Trophoblast cell (in vitro differentiated cells and primary cell): Measurements from ENCODE around the gene ABHD5.
"Not testable (repeated sequence)": the region's sequence is repeated elsewhere in the genome, so short reads cannot be mapped to it uniquely, and the experiment has no call there.

Experiments
- DNase-seq, 2 donors: peaks; one replicate each; pipeline ENCODE4 v3.0.0-alpha.2; 2016
- H2AFZ ChIP-seq: 2 replicates; pipeline ENCODE4 v1.6.1; 2013; ENCODE audit warnings: low read length, moderate library complexity, mild to moderate bottlenecking; ENCODE audit not compliant: insufficient read depth, poor library complexity
- H2AK5ac ChIP-seq: 2 replicates; pipeline ENCODE4 v1.6.1; 2013; ENCODE audit warnings: mild to moderate bottlenecking, low read length
- H2BK120ac ChIP-seq: 2 replicates; pipeline ENCODE4 v1.6.1; 2013; ENCODE audit warnings: low read length, mild to moderate bottlenecking, moderate library complexity; ENCODE audit not compliant: insufficient read depth, poor library complexity
- H2BK12ac ChIP-seq: 2 replicates; pipeline ENCODE4 v1.6.1; 2013; ENCODE audit warnings: mild to moderate bottlenecking, low read length, moderate library complexity
- H2BK5ac ChIP-seq: 2 replicates; pipeline ENCODE4 v1.6.1; 2013; ENCODE audit warnings: low read length, low read depth, moderate library complexity, mild to moderate bottlenecking; ENCODE audit not compliant: poor library complexity
- H3K14ac ChIP-seq: 2 replicates; pipeline ENCODE4 v1.6.1; 2013; ENCODE audit warnings: mild to moderate bottlenecking, low read length
- H3K18ac ChIP-seq: 2 replicates; pipeline ENCODE4 v1.6.1; 2013; ENCODE audit warnings: mild to moderate bottlenecking, low read length
- H3K23ac ChIP-seq: 2 replicates; pipeline ENCODE4 v1.6.1; 2013; ENCODE audit warnings: low read length
- H3K27ac ChIP-seq: 2 replicates; pipeline ENCODE4 v1.5.1; 2013; ENCODE audit warnings: low read depth, mild to moderate bottlenecking, inconsistent platforms, low read length, moderate library complexity
- H3K27me3 ChIP-seq: 2 replicates; pipeline ENCODE4 v1.6.1; 2013; ENCODE audit warnings: inconsistent platforms, mild to moderate bottlenecking, low read length, moderate library complexity; ENCODE audit not compliant: insufficient read depth
- H3K36me3 ChIP-seq, 2 experiments: 1 replicate in 1 of 2; 2 replicates in 1 of 2; pipeline ENCODE4 v1.6.1; 2013; ENCODE audit warnings: low read length in 2 of 2, mild to moderate bottlenecking in 2 of 2, moderate library complexity in 1 of 2; ENCODE audit not compliant: insufficient read depth in 2 of 2, control insufficient read depth in 1 of 2
- H3K4ac ChIP-seq: 2 replicates; pipeline ENCODE4 v1.6.1; 2013; ENCODE audit warnings: low read depth, mild to moderate bottlenecking, low read length, moderate library complexity
- H3K4me1 ChIP-seq, 2 experiments: 1 replicate in 1 of 2; 2 replicates in 1 of 2; pipeline ENCODE4 v1.6.1; 2013; ENCODE audit warnings: low read length in 2 of 2, mild to moderate bottlenecking in 2 of 2, moderate library complexity in 1 of 2; ENCODE audit not compliant: insufficient read depth in 2 of 2, control insufficient read depth in 1 of 2
- H3K4me2 ChIP-seq: 2 replicates; pipeline ENCODE4 v1.6.1; 2013; ENCODE audit warnings: inconsistent platforms, mild to moderate bottlenecking, low read length, moderate library complexity
- H3K4me3 ChIP-seq: 2 replicates; pipeline ENCODE4 v1.5.1; 2013; ENCODE audit warnings: mild to moderate bottlenecking, low read depth, low read length, inconsistent platforms
- H3K79me1 ChIP-seq: one replicate; pipeline ENCODE4 v1.6.1; 2013; ENCODE audit warnings: low read length
- H3K79me2 ChIP-seq: 2 replicates; pipeline ENCODE4 v1.6.1; 2013; ENCODE audit warnings: low read length, mild to moderate bottlenecking; ENCODE audit not compliant: control insufficient read depth, insufficient read depth, poor library complexity
- H3K9ac ChIP-seq: 2 replicates; pipeline ENCODE4 v1.6.1; 2013; ENCODE audit warnings: mild to moderate bottlenecking, low read length
- H3K9me3 ChIP-seq: 2 replicates; pipeline ENCODE4 v1.6.1; 2013; ENCODE audit warnings: low read depth, mild to moderate bottlenecking, control low read depth, inconsistent platforms, low read length; ENCODE audit not compliant: insufficient read depth
- H4K12ac ChIP-seq: 2 replicates; pipeline ENCODE4 v1.6.1; 2013; ENCODE audit warnings: low read depth, mild to moderate bottlenecking, low read length, moderate library complexity
- H4K8ac ChIP-seq: 2 replicates; pipeline ENCODE4 v1.6.1; 2013; ENCODE audit warnings: low read depth, mild to moderate bottlenecking, low read length, moderate library complexity
- H4K91ac ChIP-seq: one replicate; pipeline ENCODE4 v1.6.1; 2013; ENCODE audit warnings: low read depth, mild to moderate bottlenecking, low read length, moderate library complexity
- WGBS: extraction: QIAGEN DNeasy Blood & Tissue Kit; methylation state at CpG from one replicate; pipeline ENCODE4 v1.1.7; 2013; ENCODE audit warnings: missing lambda C conversion rate; ENCODE audit not compliant: insufficient read length, insufficient coverage; ENCODE audit errors: extremely low coverage; 5-methylcytosine and 5-hydroxymethylcytosine counted together

The ABHD5 gene

DNA sequence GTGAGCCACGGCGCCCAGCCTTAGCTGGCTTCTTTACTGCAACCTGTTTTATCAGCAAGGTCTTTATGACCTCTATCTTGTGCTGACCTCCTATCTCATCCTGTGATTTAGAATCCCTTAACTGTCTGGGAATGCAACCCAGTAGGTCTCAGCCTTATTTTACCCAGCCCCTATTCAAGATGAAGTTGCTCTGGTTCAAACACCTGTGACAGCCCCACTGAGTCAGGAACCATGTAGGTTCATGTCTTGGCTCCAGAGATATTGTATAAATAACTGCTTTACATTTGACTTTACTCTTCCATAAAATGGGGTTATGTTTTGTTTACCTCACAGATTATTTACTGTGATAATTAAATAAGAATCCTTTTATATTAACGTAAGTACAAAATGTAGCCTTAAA is 41.8 kb upstream of the ABHD5 start:
- no peak overlapping the region for H2BK120ac ChIP-seq
- no CpG with 5 or more reads among the region's 3 CpGs for WGBS
- no peak overlapping the region for H3K4me2 ChIP-seq
- H3K18ac ChIP-seq: no peak overlapping the region
- no peaks in the 10 kb centered on the region for H3K9me3 ChIP-seq
- no peak overlapping the region for H2BK12ac ChIP-seq
- no peak overlapping the region for H2AFZ ChIP-seq
- H3K14ac ChIP-seq: no peak overlapping the region
- H4K12ac ChIP-seq: no peak overlapping the region
- no peaks in the 10 kb centered on the region for H3K79me1 ChIP-seq
- no peak for DNase-seq
- no peak overlapping the region for H3K4ac ChIP-seq
- H3K4me3 ChIP-seq: no peak overlapping the region
- no peaks in the 10 kb centered on the region for H3K36me3 ChIP-seq
- no peak overlapping the region for H3K9ac ChIP-seq
- peaks cover 0 to 2% of the 10 kb centered on the region in 2 experiments for H3K4me1 ChIP-seq
- no peak overlapping the region for H3K23ac ChIP-seq
- H3K27ac ChIP-seq: no peak overlapping the region
- no peaks in the 10 kb centered on the region for H3K79me2 ChIP-seq
- no peak overlapping the region for H2AK5ac ChIP-seq
- H4K91ac ChIP-seq: no peak overlapping the region
- H2BK5ac ChIP-seq: no peak overlapping the region
- H3K27me3 ChIP-seq: no peaks in the 10 kb centered on the region
- H4K8ac ChIP-seq: no peak overlapping the region

DNA sequence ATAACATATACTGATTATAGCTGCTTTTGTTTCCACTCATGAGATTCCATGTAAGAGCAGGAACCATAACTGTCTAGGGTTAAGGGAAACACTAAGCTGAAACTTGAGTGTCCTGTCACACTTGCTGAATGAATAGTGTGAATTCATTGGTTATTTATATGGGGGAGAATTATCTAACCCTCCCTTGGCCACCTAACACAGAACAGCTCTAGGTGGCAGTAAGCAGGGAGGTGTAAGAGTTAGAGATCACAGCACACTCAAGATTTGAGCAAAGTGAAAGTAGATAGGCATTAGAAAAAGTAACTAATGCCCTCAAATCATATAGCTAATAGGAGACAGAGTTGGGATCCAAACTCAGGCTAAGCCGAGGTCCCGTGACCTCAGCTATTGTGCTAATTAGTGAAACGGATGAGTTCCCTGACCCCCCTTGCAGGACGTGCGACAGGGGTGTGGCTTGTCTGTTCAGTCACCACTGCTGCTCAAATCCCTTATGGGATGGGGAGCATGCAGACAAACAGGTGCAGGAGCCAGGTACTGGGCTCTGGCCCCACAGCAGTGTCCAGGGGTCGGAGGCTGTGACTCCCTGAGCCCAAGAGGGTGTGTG is 41.3 kb upstream of the ABHD5 start:
- Histone ChIP-seq H3K9me3 (no peaks in the 10 kb centered on the region), H2AK5ac (no peak overlapping the region), H2BK120ac (no peak overlapping the region), H2BK5ac (no peak overlapping the region), H3K14ac (no peak overlapping the region), H3K4ac (no peak overlapping the region), H3K27me3 (no peaks in the 10 kb centered on the region), H3K27ac (no peak overlapping the region), H3K79me1 (no peaks in the 10 kb centered on the region), H3K4me1 (peaks cover 0 to 1% of the 10 kb centered on the region in 2 experiments), H2BK12ac (no peak overlapping the region), H4K91ac (no peak overlapping the region), H4K12ac (no peak overlapping the region), H3K36me3 (no peaks in the 10 kb centered on the region), H3K4me2 (no peak overlapping the region), H2AFZ (no peak overlapping the region), H4K8ac (no peak overlapping the region), H3K79me2 (no peaks in the 10 kb centered on the region), H3K9ac (no peak overlapping the region), H3K18ac (no peak overlapping the region), H3K23ac (no peak overlapping the region), H3K4me3 (no peak overlapping the region)
- no peak for DNase-seq
- WGBS: no CpG with 5 or more reads among the region's 6 CpGs

DNA sequence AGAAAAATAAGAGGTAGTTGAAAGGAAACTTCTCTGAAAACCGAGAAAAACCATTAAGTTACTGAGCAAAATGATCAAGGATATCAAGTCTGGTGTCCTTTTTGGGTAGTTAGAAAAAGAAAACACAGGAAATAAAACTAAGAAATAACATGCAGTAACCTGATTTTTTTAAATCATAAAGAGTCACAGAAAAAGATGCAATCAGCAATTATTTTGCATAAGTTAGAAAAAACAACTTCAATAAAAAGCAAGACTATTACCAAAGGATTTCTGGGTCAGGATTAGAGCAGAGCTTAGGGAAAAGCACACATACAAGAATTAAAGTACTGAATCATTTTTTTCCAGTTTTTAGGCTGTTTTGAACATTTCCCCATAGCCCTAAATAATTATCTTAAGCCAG is 40.4 kb upstream of the ABHD5 start:
- no CpG with 5 or more reads among the region's 1 CpG for WGBS
- DNase-seq: no peak
- H3K9ac ChIP-seq: no peak overlapping the region
- no peaks in the 10 kb centered on the region for H3K79me1 ChIP-seq
- no peak overlapping the region for H2AK5ac ChIP-seq
- H3K9me3 ChIP-seq: no peaks in the 10 kb centered on the region
- no peak overlapping the region for H2BK5ac ChIP-seq
- no peak overlapping the region for H3K18ac ChIP-seq
- H3K4me1 ChIP-seq: no peaks in the 10 kb centered on the region
- H3K4me3 ChIP-seq: no peak overlapping the region
- H2BK12ac ChIP-seq: no peak overlapping the region
- no peak overlapping the region for H4K12ac ChIP-seq
- no peak overlapping the region for H2BK120ac ChIP-seq
- H3K79me2 ChIP-seq: no peaks in the 10 kb centered on the region
- H3K27ac ChIP-seq: no peak overlapping the region
- H3K4ac ChIP-seq: no peak overlapping the region
- no peak overlapping the region for H4K91ac ChIP-seq
- H3K27me3 ChIP-seq: no peaks in the 10 kb centered on the region
- no peaks in the 10 kb centered on the region for H3K36me3 ChIP-seq
- H3K23ac ChIP-seq: no peak overlapping the region
- no peak overlapping the region for H3K4me2 ChIP-seq
- no peak overlapping the region for H2AFZ ChIP-seq
- no peak overlapping the region for H3K14ac ChIP-seq
- no peak overlapping the region for H4K8ac ChIP-seq

- not testable (repeated sequence) for H3K36me3 ChIP-seq, H3K27me3 ChIP-seq, H2AFZ ChIP-seq, H3K23ac ChIP-seq, H2BK12ac ChIP-seq, H3K4me2 ChIP-seq, DNase-seq, H3K9ac ChIP-seq, H3K4me3 ChIP-seq, H3K4me1 ChIP-seq, H3K79me1 ChIP-seq, H4K8ac ChIP-seq, H2AK5ac ChIP-seq, H3K14ac ChIP-seq, H3K18ac ChIP-seq, H3K27ac ChIP-seq, H4K12ac ChIP-seq, H2BK5ac ChIP-seq, H4K91ac ChIP-seq, H3K9me3 ChIP-seq, H3K79me2 ChIP-seq, H3K4ac ChIP-seq, H2BK120ac ChIP-seq
- no CpG with 5 or more reads among the region's 22 CpGs for WGBS
Observed at GRCh38 chr3:43656390-43656789, 34.3 kb upstream of the ABHD5 start.
